Peyer's patch (tissue), 4 donors: Measurements from ENCODE around the gene PRRC2B.

Source experiments
- CTCF ChIP-seq, 6 experiments: fragments of 450-650 bp in 4 of 6; fragments of 200-600 bp in 2 of 6; sonication (generic) in 1 of 6; IDR thresholded peaks; one replicate each; pipeline ENCODE4 v1.5.1; 2017 to 2019; ENCODE audit warnings: antibody characterized with exemption in 6 of 6, mild to moderate bottlenecking in 3 of 6, moderate library complexity in 1 of 6
- POLR2A ChIP-seq, 2 donors: fragments of 450-650 bp; IDR thresholded peaks; one replicate each; pipeline ENCODE4 v1.5.1; 2017; ENCODE audit warnings: antibody characterized with exemption in 2 of 2, mild to moderate bottlenecking in 2 of 2, moderate library complexity in 2 of 2

- TF ChIP-seq CTCF (IDR thresholded peaks at IDR 0.05) (no peak), POLR2A (IDR thresholded peaks at IDR 0.05) (no peak)
These were observed 42.5 kb downstream of the PRRC2B start for GRCh38 chr9:131436376-131436775.
